ENCODE data around the gene UNC13B. TPM values are rescaled to one million over a fixed set of nuclear protein-coding genes. Genes with fewer than 3 reads are reported as not detected.

The UNC13B gene
- total RNA-seq, 1 donor from 2014 or later, result 30.5 TPM

GRCh38 chr9:35114113-35114839, 47.5 kb upstream of the UNC13B start:
- H3K9me3 ChIP-seq (ENCODE audit: insufficient read depth, low read depth, low read length), result no peaks in the 10 kb centered on the region
- peak; percentile 96 for DNase-seq (ENCODE audit: low read depth)
- Mint-ChIP-seq H3K27ac (ENCODE audit: unreplicated experiment) (peak overlapping the region; percentile 98), H3K27me3 (ENCODE audit: low read depth, unreplicated experiment) (no peaks in the 10 kb centered on the region), H3K9me3 (ENCODE audit: unreplicated experiment) (no peaks in the 10 kb centered on the region), H3K4me3 (ENCODE audit: unreplicated experiment) (peak overlapping the region; percentile 95), H3K36me3 (ENCODE audit: low read depth, unreplicated experiment) (no peaks in the 10 kb centered on the region), H3K4me1 (ENCODE audit: low read depth, unreplicated experiment) (peaks cover 29% of the 10 kb centered on the region)
- H3K36me3 ChIP-seq (ENCODE audit: insufficient read depth, low read length), result no peaks in the 10 kb centered on the region
- peaks cover 20% of the 10 kb centered on the region for H4K20me1 ChIP-seq (ENCODE audit: insufficient read depth, low read length)
- TF ChIP-seq CTCF (IDR thresholded peaks at IDR 0.05; ENCODE audit: insufficient read depth, low read depth, low read length), result no peak
- TF ChIP-seq EZH2 (IDR thresholded peaks at IDR 0.05; ENCODE audit: insufficient read depth, low read length), result no peak
- no peaks in the 10 kb centered on the region for H3K27me3 ChIP-seq (ENCODE audit: insufficient read depth, low read length)
- peak overlapping the region; percentile 90 for H3K27ac ChIP-seq (ENCODE audit: low read depth, low read length)
- H2AFZ ChIP-seq (ENCODE audit: low read depth, low read length), result peak overlapping the region; percentile 64
- FAIRE-seq, result peak; percentile 86
- H3K4me3 ChIP-seq (ENCODE audit: insufficient read depth, low read depth, low read length), result peak overlapping the region; percentile 94
- peak overlapping the region; percentile 86 for H3K9ac ChIP-seq (ENCODE audit: low read length)
- H3K4me1 ChIP-seq (ENCODE audit: insufficient read depth, low read length), result peaks cover 55% of the 10 kb centered on the region
- H3K79me2 ChIP-seq (ENCODE audit: insufficient read depth, low read length), result peaks cover 51% of the 10 kb centered on the region
- H3K4me2 ChIP-seq (ENCODE audit: low read length), result peak overlapping the region; percentile 97

- Mint-ChIP-seq H3K27ac (ENCODE audit: unreplicated experiment) (peak overlapping the region; percentile 98), H3K9me3 (ENCODE audit: unreplicated experiment) (no peaks in the 10 kb centered on the region), H3K36me3 (ENCODE audit: low read depth, unreplicated experiment) (no peaks in the 10 kb centered on the region), H3K4me3 (ENCODE audit: unreplicated experiment) (peak overlapping the region; percentile 95), H3K27me3 (ENCODE audit: low read depth, unreplicated experiment) (no peaks in the 10 kb centered on the region), H3K4me1 (ENCODE audit: low read depth, unreplicated experiment) (peaks cover 23% of the 10 kb centered on the region)
- Histone ChIP-seq H3K27ac (ENCODE audit: low read depth, low read length) (peak overlapping the region; percentile 90), H3K9ac (ENCODE audit: low read length) (peak overlapping the region; percentile 86), H3K9me3 (ENCODE audit: insufficient read depth, low read depth, low read length) (no peaks in the 10 kb centered on the region), H3K36me3 (ENCODE audit: insufficient read depth, low read length) (no peaks in the 10 kb centered on the region), H4K20me1 (ENCODE audit: insufficient read depth, low read length) (peaks cover 12% of the 10 kb centered on the region), H3K27me3 (ENCODE audit: insufficient read depth, low read length) (no peaks in the 10 kb centered on the region), H3K79me2 (ENCODE audit: insufficient read depth, low read length) (peaks cover 43% of the 10 kb centered on the region), H3K4me3 (ENCODE audit: insufficient read depth, low read depth, low read length) (peak overlapping the region; percentile 94), H2AFZ (ENCODE audit: low read depth, low read length) (peak overlapping the region; percentile 64), H3K4me2 (ENCODE audit: low read length) (peak overlapping the region; percentile 97), H3K4me1 (ENCODE audit: insufficient read depth, low read length) (peaks cover 48% of the 10 kb centered on the region)
- TF ChIP-seq EZH2 (IDR thresholded peaks at IDR 0.05; ENCODE audit: insufficient read depth, low read length), result no peak
- no peak for TF ChIP-seq CTCF (IDR thresholded peaks at IDR 0.05; ENCODE audit: insufficient read depth, low read depth, low read length)
- FAIRE-seq (no peak), DNase-seq (ENCODE audit: low read depth) (peak; percentile 10)
These were observed 46.8 kb upstream of the UNC13B start for GRCh38 chr9:35114840-35115628.

Measured in astrocyte (in vitro differentiated cells and primary cell).